Keratinocyte (primary cell): ENCODE data around the gene ETNPPL. TPM values are rescaled to one million over a fixed set of nuclear protein-coding genes. Genes with fewer than 3 reads are reported as not detected.

ENCODE experiments used
- DNase-seq: peaks from one replicate; pipeline ENCODE4 v3.0.0-alpha.2; 2011; ENCODE audit warnings: low read depth, missing footprints, low spot score
- FAIRE-seq: peaks from 2 replicates; lab custom pipeline; 2011; peaks lifted over from hg19 to GRCh38; lab: Jason Lieb, UNC
- H2AFZ ChIP-seq: 2 replicates; pipeline ENCODE4 v1.6.0; 2012; ENCODE audit warnings: low read length, control low read depth, inconsistent platforms; ENCODE audit not compliant: control insufficient read depth
- H3K27ac ChIP-seq: 2 replicates; pipeline ENCODE4 v1.5.1; 2011; ENCODE audit warnings: low read length; ENCODE audit not compliant: control insufficient read depth, insufficient read depth
- H3K27me3 ChIP-seq: 3 replicates; pipeline ENCODE4 v1.6.0; 2011; ENCODE audit warnings: low read length; ENCODE audit not compliant: control insufficient read depth, insufficient read depth; ENCODE audit errors: extremely low read depth
- H3K36me3 ChIP-seq, 2 experiments: 2 replicates in 1 of 2; 3 replicates in 1 of 2; pipeline ENCODE4 v1.5.1; 2011; ENCODE audit warnings: low read length in 2 of 2, mild to moderate bottlenecking in 1 of 2; ENCODE audit not compliant: control insufficient read depth in 2 of 2, insufficient read depth in 2 of 2; ENCODE audit errors: extremely low read depth in 1 of 2
- H3K4me1 ChIP-seq: 3 replicates; pipeline ENCODE4 v1.5.1; 2011; ENCODE audit warnings: low read length; ENCODE audit not compliant: control insufficient read depth, insufficient read depth; ENCODE audit errors: extremely low read depth
- H3K4me2 ChIP-seq: 3 replicates; pipeline ENCODE4 v1.6.0; 2011; ENCODE audit warnings: low read depth, low read length; ENCODE audit not compliant: control insufficient read depth, insufficient read depth; ENCODE audit errors: extremely low read depth
- H3K4me3 ChIP-seq, 3 experiments: fragments of 200-600 bp in 1 of 3; sonication (generic) in 1 of 3; 2 replicates in 2 of 3; 3 replicates in 1 of 3; pipeline ENCODE4 v1.5.1; 2011 to 2016; ENCODE audit warnings: low read length in 3 of 3, mild to moderate bottlenecking in 3 of 3, control low read depth in 2 of 3, inconsistent platforms in 1 of 3, low read depth in 1 of 3, mixed read lengths in 1 of 3, mixed run types in 1 of 3, moderate library complexity in 1 of 3; ENCODE audit not compliant: control insufficient read depth in 2 of 3, insufficient read depth in 2 of 3; ENCODE audit errors: extremely low read depth in 1 of 3
- H3K79me2 ChIP-seq: 2 replicates; pipeline ENCODE4 v1.6.0; 2012; ENCODE audit warnings: low read length; ENCODE audit not compliant: control insufficient read depth, insufficient read depth
- H3K9ac ChIP-seq: 3 replicates; pipeline ENCODE4 v1.6.0; 2011; ENCODE audit warnings: low read length; ENCODE audit not compliant: control insufficient read depth, insufficient read depth; ENCODE audit errors: extremely low read depth
- H3K9me1 ChIP-seq: 3 replicates; pipeline ENCODE4 v1.6.0; 2011; ENCODE audit warnings: low read length; ENCODE audit not compliant: control insufficient read depth, insufficient read depth; ENCODE audit errors: extremely low read depth
- H3K9me3 ChIP-seq: 2 replicates; pipeline ENCODE4 v1.5.1; 2012; ENCODE audit warnings: low read depth, low read length; ENCODE audit not compliant: control insufficient read depth
- H4K20me1 ChIP-seq: 3 replicates; pipeline ENCODE4 v1.6.0; 2011; ENCODE audit warnings: low read length; ENCODE audit not compliant: control insufficient read depth, insufficient read depth; ENCODE audit errors: extremely low read depth
- EZH2 ChIP-seq: IDR thresholded peaks from one replicate; pipeline ENCODE4 v1.6.1; 2012; ENCODE audit warnings: inconsistent platforms, mild to moderate bottlenecking, low read length, moderate library complexity
- dilution Hi-C: fragments of 300-500 bp; cut with MboI; formaldehyde crosslinking; loops from one replicate; pipeline ENCODE4 v1.7.0; 2020; ENCODE audit warnings: low sequenced_read_pairs; ENCODE audit not compliant: extremely low pct_ligation_motif_present
- polyA plus RNA-seq, 5 experiments: library from polyadenylated mRNA; depleted of rRNA in 3 of 5; stranded (reverse) in 3 of 5; stranded (forward) in 1 of 5; unstranded in 1 of 5; fragments of >200 nt; gene quantifications; 1 replicate in 1 of 5; 2 replicates in 3 of 5; 3 replicates in 1 of 5; pipeline versions ENCODE4 v1.2.1 to v1.2.3, GENCODE V29; 2011 to 2012; ENCODE audit warnings: missing spikeins in 2 of 5, low read depth in 1 of 5, low replicate concordance in 1 of 5
- TF ChIP-seq, protein P1 (sequence below), 3 experiments: IDR thresholded peaks in 1 of 3; conservative IDR thresholded peaks in 1 of 3; optimal IDR thresholded peaks in 1 of 3; 2 replicates in 2 of 3; 3 replicates in 1 of 3; pipeline versions ENCODE3 to v1.5.1; 2011; ENCODE audit warnings: low read length in 3 of 3, mild to moderate bottlenecking in 3 of 3, moderate library complexity in 2 of 3, control low read depth in 1 of 3, inconsistent platforms in 1 of 3; ENCODE audit not compliant: insufficient read depth in 2 of 3; ENCODE audit errors: extremely low read depth in 1 of 3

ETNPPL gene
- polyA plus RNA-seq, 1 donor (not counting 4 experiments of a cell fraction or from before 2014, with no cell fraction given): not detected

DNA sequence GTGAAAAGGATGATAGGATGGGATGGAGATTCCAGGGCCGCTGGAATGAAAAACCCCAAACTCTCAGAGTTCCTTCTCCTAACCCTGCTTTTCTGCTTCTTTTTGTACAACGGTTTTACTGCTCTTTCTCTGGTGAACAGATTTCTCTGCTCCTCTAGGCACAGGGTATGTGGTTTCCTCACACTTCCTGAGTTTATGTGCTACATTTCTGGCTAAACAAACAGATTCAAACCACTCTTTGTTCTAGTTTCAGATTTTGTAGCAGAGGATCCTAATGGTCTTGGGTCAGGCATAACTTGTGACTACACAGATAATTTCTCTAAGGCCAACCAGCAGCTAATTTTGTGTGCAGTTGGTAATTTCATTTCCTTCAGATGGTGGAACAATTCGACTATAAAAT lies 59.9 kb downstream of the ETNPPL start:
- Histone ChIP-seq H3K36me3 (no peaks in the 10 kb centered on the region), H3K4me2 (no peak overlapping the region), H3K9me3 (no peaks in the 10 kb centered on the region), H4K20me1 (no peaks in the 10 kb centered on the region), H2AFZ (no peak overlapping the region), H3K4me3 (no peak overlapping the region), H3K27me3 (no peaks in the 10 kb centered on the region), H3K9me1 (no peaks in the 10 kb centered on the region), H3K79me2 (no peaks in the 10 kb centered on the region), H3K27ac (no peak overlapping the region), H3K9ac (no peak overlapping the region), H3K4me1 (no peaks in the 10 kb centered on the region)
- dilution Hi-C loops: no loop called here
- DNase-seq: no peak
- FAIRE-seq: no peak
- TF ChIP-seq, protein P1, sequence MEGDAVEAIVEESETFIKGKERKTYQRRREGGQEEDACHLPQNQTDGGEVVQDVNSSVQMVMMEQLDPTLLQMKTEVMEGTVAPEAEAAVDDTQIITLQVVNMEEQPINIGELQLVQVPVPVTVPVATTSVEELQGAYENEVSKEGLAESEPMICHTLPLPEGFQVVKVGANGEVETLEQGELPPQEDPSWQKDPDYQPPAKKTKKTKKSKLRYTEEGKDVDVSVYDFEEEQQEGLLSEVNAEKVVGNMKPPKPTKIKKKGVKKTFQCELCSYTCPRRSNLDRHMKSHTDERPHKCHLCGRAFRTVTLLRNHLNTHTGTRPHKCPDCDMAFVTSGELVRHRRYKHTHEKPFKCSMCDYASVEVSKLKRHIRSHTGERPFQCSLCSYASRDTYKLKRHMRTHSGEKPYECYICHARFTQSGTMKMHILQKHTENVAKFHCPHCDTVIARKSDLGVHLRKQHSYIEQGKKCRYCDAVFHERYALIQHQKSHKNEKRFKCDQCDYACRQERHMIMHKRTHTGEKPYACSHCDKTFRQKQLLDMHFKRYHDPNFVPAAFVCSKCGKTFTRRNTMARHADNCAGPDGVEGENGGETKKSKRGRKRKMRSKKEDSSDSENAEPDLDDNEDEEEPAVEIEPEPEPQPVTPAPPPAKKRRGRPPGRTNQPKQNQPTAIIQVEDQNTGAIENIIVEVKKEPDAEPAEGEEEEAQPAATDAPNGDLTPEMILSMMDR (optimal IDR thresholded peaks at IDR 0.05 in 1 of 3, IDR thresholded peaks at IDR 0.05 in 1 of 3, conservative IDR thresholded peaks at IDR 0.05 in 1 of 3; ENCODE audit: extremely low read depth in 1 of 3, insufficient read depth in 2 of 3, low read length in 3 of 3): no peak
- TF ChIP-seq EZH2: no peak

DNA sequence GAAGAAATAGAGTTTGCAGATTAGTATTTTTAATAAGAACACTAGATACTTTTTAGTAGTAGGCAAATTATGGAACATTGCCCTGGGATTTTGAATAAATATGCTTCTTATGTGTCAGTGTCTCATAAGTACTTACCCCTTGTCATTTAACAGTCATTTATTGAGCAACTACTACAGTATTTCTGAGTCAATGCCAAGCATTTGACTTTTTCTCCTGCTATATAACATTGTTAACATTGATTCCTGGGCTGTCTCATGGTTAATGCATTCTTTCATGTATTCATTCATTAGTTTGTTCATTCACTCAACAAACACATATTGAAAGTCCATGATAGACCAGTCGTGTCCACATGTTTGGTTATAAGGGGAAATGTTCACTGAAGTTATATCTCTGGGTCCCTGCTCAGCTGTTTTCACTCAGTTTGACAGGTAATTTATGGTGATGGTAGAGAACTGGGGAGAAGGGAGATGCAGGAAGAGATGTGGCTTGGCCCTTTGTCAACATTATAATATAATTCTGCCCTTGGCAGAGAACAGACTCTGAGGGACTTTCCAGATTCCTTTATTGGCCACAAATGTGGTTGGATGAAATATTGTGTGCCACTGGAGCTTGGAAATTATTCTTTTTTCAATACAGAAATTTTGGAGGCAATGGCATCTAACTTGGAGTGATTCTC lies 62.6 kb downstream of the ETNPPL start:
- TF ChIP-seq, protein P1 (optimal IDR thresholded peaks at IDR 0.05 in 1 of 3, IDR thresholded peaks at IDR 0.05 in 1 of 3, conservative IDR thresholded peaks at IDR 0.05 in 1 of 3; ENCODE audit: extremely low read depth in 1 of 3, insufficient read depth in 2 of 3, low read length in 3 of 3): no peak
- no peak for TF ChIP-seq EZH2
- no peak overlapping the region for H3K9ac ChIP-seq
- no peak overlapping the region for H2AFZ ChIP-seq
- no peak overlapping the region for H3K27ac ChIP-seq
- no peaks in the 10 kb centered on the region for H3K4me1 ChIP-seq
- H3K9me3 ChIP-seq: no peaks in the 10 kb centered on the region
- no peak overlapping the region for H3K4me2 ChIP-seq
- H3K79me2 ChIP-seq: no peaks in the 10 kb centered on the region
- H3K36me3 ChIP-seq: no peaks in the 10 kb centered on the region
- no peak overlapping the region for H3K4me3 ChIP-seq
- dilution Hi-C loops: no loop called here
- DNase-seq (no peak), FAIRE-seq (no peak)
- H4K20me1 ChIP-seq: no peaks in the 10 kb centered on the region
- no peaks in the 10 kb centered on the region for H3K27me3 ChIP-seq
- H3K9me1 ChIP-seq: no peaks in the 10 kb centered on the region
